Measurements from ENCODE around the gene VSTM5.

The VSTM5 gene

DNA sequence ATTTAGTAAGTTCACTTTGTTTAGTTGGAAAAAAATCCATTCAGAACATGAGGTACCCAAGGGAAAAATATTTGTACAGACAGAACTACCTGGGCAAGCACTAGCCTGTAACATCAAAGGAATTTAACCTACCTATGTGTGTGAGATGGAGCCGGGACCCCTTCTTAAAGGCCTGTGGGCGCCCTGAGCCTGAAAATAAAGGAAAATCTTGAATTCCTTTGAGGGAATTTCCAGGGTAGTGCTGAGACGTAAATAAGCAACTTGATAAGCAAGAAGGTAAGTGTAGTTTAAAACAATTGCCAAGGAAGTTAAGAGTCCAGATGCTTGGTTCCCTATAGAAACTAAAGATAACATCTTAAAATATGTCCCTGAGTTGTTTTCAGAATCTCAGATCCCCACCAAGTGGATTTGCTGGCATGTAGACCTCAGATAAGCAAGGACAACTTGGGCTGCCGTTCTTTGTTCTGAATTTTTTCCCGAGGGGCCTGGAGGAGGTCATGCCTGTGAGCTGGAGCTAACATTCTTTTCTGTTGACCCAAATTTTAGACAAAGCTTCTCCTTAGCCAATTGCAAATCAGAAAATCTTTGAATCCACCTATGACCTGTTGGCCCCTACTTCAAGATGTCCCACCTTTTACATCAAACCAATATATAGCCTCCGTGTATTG, 35.3 kb downstream of the VSTM5 start:
- Histone ChIP-seq H3K9me2 (replicated peaks; ENCODE audit: control insufficient read depth, low read length) (no peaks in the 10 kb centered on the region), H3K27me3 (ENCODE audit: control insufficient read depth, low read length) (no peaks in the 10 kb centered on the region), H4K20me1 (ENCODE audit: control insufficient read depth, insufficient read depth, low read depth, low read length) (no peaks in the 10 kb centered on the region), H3F3A (ENCODE audit: control insufficient read depth, insufficient read depth) (peaks cover 18% of the 10 kb centered on the region), H3K36me3 (ENCODE audit: control insufficient read depth, low read length) (peaks cover 51% of the 10 kb centered on the region), H3K79me2 (ENCODE audit: control insufficient read depth, low read length) (no peaks in the 10 kb centered on the region), H3K27ac (ENCODE audit: low read depth, low read length) (no peak overlapping the region), H3K4me1 (ENCODE audit: control insufficient read depth, low read length) (no peaks in the 10 kb centered on the region), H3K9me3 (ENCODE audit: control insufficient read depth, insufficient read depth, low read length) (no peaks in the 10 kb centered on the region), H3K4me2 (ENCODE audit: low read length) (no peak overlapping the region), H3K4me3 (ENCODE audit: low read length) (no peak overlapping the region)
- TF ChIP-seq, protein P1, sequence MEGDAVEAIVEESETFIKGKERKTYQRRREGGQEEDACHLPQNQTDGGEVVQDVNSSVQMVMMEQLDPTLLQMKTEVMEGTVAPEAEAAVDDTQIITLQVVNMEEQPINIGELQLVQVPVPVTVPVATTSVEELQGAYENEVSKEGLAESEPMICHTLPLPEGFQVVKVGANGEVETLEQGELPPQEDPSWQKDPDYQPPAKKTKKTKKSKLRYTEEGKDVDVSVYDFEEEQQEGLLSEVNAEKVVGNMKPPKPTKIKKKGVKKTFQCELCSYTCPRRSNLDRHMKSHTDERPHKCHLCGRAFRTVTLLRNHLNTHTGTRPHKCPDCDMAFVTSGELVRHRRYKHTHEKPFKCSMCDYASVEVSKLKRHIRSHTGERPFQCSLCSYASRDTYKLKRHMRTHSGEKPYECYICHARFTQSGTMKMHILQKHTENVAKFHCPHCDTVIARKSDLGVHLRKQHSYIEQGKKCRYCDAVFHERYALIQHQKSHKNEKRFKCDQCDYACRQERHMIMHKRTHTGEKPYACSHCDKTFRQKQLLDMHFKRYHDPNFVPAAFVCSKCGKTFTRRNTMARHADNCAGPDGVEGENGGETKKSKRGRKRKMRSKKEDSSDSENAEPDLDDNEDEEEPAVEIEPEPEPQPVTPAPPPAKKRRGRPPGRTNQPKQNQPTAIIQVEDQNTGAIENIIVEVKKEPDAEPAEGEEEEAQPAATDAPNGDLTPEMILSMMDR (IDR thresholded peaks at IDR 0.05; ENCODE audit: low read depth, low read length, poor library complexity, severe bottlenecking): no peak
- TF ChIP-seq EZH2phosphoT487 (IDR thresholded peaks at IDR 0.05; ENCODE audit: borderline replicate concordance, low read length): no peak

DNA sequence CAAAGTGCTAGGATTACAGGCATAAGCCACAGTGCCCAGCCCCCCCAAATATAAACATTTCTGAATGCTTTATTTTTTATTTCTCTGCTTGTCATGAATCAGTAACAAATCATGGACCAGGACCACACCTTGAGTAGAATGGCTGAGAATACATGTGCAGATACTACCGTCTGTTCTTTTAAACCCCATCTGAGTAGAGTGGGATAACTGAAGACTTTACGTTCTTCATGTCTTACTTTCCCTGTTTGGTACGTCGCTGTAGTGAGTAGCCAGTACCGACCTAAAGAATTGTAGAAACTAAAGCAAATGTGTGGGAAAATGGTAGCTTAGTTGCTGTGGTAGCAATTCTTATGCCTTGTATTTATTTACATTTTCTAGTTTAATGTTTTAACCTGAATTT, 36.4 kb downstream of the VSTM5 start:
- Histone ChIP-seq H3K27ac (ENCODE audit: low read depth, low read length) (no peak overlapping the region), H3K36me3 (ENCODE audit: control insufficient read depth, low read length) (peaks cover 59% of the 10 kb centered on the region), H4K20me1 (ENCODE audit: control insufficient read depth, insufficient read depth, low read depth, low read length) (no peaks in the 10 kb centered on the region), H3K9me2 (replicated peaks; ENCODE audit: control insufficient read depth, low read length) (no peaks in the 10 kb centered on the region), H3K27me3 (ENCODE audit: control insufficient read depth, low read length) (no peaks in the 10 kb centered on the region), H3F3A (ENCODE audit: control insufficient read depth, insufficient read depth) (peaks cover 18% of the 10 kb centered on the region), H3K4me2 (ENCODE audit: low read length) (no peak overlapping the region), H3K4me3 (ENCODE audit: low read length) (no peak overlapping the region), H3K9me3 (ENCODE audit: control insufficient read depth, insufficient read depth, low read length) (no peaks in the 10 kb centered on the region), H3K79me2 (ENCODE audit: control insufficient read depth, low read length) (no peaks in the 10 kb centered on the region), H3K4me1 (ENCODE audit: control insufficient read depth, low read length) (no peaks in the 10 kb centered on the region)
- TF ChIP-seq, protein P1 (IDR thresholded peaks at IDR 0.05; ENCODE audit: low read depth, low read length, poor library complexity, severe bottlenecking): no peak
- no peak for TF ChIP-seq EZH2phosphoT487 (IDR thresholded peaks at IDR 0.05; ENCODE audit: borderline replicate concordance, low read length)

DNA sequence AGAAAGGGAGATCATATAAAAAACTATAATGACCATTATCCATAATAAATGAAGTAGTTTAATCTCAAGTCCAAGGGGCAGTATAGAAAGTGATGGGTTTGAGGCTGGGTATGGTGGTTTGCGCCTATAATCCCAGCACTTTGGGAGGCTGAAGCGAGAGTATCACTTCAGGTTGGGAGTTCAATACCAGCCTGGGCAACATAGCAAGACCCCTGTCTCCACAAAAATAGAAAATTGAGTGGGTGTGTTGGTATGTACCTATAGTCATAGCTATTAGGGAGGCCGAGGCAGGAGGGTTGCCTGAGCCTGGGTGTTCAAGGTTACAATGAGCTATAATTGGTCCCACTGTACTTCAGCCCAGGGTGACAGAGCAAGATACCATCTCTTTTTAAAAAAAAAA, 42.4 kb downstream of the VSTM5 start:
- Histone ChIP-seq H3K36me3 (ENCODE audit: control insufficient read depth, low read length) (peaks cover 88% of the 10 kb centered on the region), H3K4me1 (ENCODE audit: control insufficient read depth, low read length) (no peaks in the 10 kb centered on the region), H3K4me3 (ENCODE audit: low read length) (no peak overlapping the region), H3F3A (ENCODE audit: control insufficient read depth, insufficient read depth) (no peaks in the 10 kb centered on the region), H3K27ac (ENCODE audit: low read depth, low read length) (no peak overlapping the region), H4K20me1 (ENCODE audit: control insufficient read depth, insufficient read depth, low read depth, low read length) (no peaks in the 10 kb centered on the region), H3K79me2 (ENCODE audit: control insufficient read depth, low read length) (peaks cover 8% of the 10 kb centered on the region; the same call in 1 of the 2 replicates), H3K27me3 (ENCODE audit: control insufficient read depth, low read length) (no peaks in the 10 kb centered on the region), H3K4me2 (ENCODE audit: low read length) (no peak overlapping the region), H3K9me2 (replicated peaks; ENCODE audit: control insufficient read depth, low read length) (no peaks in the 10 kb centered on the region), H3K9me3 (ENCODE audit: control insufficient read depth, insufficient read depth, low read length) (no peaks in the 10 kb centered on the region)
- TF ChIP-seq, protein P1 (IDR thresholded peaks at IDR 0.05; ENCODE audit: low read depth, low read length, poor library complexity, severe bottlenecking): no peak
- TF ChIP-seq EZH2phosphoT487 (IDR thresholded peaks at IDR 0.05; ENCODE audit: borderline replicate concordance, low read length): no peak

Data from DOHH2 (cell line).